AG09309 (cell line): ENCODE results near the gene FARS2.
"Not testable (repeated sequence)": the region's sequence is repeated elsewhere in the genome, so short reads cannot be mapped to it uniquely, and the experiment has no call there.

ENCODE experiments used
- DNase-seq: peaks from one replicate; pipeline ENCODE4 v3.0.0-alpha.2; 2010; ENCODE audit warnings: low read depth
- H3K4me3 ChIP-seq: 2 replicates; pipeline ENCODE4 v1.5.1; 2011; ENCODE audit warnings: mild to moderate bottlenecking, low read depth, low read length, moderate library complexity; ENCODE audit not compliant: control insufficient read depth
- TF ChIP-seq, protein P1 (sequence below): IDR thresholded peaks from 2 replicates; pipeline ENCODE4 v1.5.1; 2011; ENCODE audit warnings: mild to moderate bottlenecking, low read depth, low read length, inconsistent platforms; ENCODE audit not compliant: insufficient read depth, control insufficient read depth; ENCODE audit errors: missing control alignments

Gene FARS2

DNA sequence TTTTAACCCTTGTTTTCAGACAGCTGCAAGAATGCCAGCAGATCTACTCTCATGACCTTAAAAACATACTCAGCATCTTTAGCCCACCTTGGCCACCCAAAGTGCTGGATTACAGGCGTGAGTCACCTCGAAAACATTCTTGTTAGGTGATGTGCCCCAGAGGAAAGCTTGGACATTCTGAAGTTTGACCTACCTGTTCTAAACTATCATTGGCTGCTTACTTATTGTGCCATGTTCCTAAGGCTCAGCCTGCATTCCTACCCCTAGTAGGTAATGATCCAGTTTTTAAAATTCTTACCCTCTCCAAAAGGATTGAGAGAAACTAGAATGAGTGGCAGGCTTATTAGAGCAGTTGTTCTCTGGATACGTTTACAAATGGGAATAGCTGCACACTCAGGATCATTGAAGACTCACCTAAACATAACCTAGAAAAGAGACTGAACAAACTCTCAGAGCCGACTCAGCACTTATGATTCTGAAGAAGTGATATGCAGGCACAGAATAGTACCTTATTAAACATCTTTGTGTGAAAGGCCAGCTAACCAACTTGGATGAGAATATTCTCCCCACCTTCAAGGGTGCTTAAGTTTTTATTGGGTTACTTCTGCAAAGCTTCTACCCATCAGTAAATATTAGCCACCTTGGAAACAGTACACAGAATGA is 383.3 kb downstream of the FARS2 start:
- DNase-seq: no peak
- TF ChIP-seq, protein P1, sequence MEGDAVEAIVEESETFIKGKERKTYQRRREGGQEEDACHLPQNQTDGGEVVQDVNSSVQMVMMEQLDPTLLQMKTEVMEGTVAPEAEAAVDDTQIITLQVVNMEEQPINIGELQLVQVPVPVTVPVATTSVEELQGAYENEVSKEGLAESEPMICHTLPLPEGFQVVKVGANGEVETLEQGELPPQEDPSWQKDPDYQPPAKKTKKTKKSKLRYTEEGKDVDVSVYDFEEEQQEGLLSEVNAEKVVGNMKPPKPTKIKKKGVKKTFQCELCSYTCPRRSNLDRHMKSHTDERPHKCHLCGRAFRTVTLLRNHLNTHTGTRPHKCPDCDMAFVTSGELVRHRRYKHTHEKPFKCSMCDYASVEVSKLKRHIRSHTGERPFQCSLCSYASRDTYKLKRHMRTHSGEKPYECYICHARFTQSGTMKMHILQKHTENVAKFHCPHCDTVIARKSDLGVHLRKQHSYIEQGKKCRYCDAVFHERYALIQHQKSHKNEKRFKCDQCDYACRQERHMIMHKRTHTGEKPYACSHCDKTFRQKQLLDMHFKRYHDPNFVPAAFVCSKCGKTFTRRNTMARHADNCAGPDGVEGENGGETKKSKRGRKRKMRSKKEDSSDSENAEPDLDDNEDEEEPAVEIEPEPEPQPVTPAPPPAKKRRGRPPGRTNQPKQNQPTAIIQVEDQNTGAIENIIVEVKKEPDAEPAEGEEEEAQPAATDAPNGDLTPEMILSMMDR: no peak
- H3K4me3 ChIP-seq: no peak overlapping the region

DNA sequence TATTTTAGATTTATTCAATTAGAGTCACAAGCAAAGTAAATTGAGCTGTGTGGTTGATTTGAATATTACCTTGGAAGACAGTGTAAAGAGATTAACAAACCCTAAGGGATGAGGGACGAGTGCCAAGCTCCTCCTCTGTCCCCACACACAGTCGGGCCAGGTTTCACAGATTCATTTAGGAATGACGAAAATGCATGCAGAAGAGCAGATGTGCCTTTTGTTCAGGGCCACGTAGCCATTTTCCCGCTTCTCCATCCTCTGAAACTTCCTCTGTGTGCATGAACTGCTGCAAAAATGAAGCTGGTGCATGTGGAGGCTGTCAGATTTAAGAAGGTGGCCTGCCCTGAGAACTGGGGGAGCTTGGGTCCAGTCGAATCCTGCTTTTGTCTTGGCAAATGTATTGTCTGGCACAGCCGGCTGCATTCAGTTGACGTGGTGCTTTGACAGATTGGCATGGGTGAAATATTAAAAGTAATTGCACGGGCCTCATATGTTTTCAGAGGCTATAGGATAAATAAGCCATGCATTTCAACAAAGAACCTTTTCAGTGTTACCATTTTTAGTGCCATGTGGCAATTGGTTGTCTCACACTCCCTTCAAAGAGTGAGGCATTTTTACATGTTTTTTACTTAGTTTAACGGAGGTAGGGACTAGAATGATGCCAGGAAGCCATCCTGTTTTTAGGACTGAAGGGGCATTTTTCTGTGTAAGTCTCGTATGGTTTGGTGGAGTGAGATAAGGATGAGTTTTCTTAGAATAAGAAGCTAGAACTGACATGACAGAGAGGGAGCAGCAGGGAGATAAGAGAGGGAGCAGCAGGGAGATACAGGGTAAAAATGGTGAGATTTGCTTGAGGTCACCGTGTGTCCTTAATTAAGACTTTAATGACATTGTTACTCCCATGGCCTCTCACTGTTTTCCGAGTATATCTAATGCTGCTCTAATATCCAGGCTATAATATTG is 384.3 kb downstream of the FARS2 start:
- DNase-seq: no peak
- TF ChIP-seq, protein P1: no peak

DNA sequence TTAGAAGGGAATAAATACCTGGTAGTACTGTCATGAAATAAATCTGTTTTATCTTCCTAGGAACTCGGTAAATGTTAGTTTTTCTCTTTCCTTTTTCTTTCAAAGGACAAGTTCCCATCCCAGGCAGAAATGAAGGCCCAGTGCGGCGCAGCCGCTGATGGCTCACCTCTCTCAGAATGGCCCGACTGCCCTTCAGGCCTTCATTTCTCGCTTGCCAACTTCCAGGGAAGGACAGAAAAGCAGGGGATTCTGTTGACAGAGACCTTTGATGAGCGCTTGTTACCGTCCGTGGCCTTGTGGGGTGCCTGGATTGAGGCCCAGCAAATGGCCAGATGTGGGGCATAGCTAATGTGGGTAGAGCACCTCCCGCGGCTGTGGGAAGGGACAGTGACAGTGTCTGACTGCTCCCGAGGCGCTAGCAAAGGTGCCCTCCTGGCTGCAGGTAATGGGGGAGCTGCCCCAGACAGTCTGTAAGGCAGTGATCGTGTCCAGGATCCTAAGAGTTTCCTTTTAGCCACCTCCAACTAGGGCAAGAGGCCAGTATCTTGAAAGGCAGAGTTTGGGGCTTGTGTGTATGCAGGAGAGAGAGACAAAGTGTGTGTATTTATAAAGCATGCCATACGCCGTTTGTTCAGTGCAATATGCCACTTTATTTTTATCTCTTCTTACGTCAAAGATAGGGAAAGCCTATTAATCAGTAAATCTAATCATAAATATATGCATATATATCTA is 391.3 kb downstream of the FARS2 start:
- TF ChIP-seq, protein P1: no peak
- no peak overlapping the region for H3K4me3 ChIP-seq
- no peak for DNase-seq

More for the DNA sequence above, 384.3 kb downstream of the FARS2 start:
- no peak overlapping the region for H3K4me3 ChIP-seq

DNA sequence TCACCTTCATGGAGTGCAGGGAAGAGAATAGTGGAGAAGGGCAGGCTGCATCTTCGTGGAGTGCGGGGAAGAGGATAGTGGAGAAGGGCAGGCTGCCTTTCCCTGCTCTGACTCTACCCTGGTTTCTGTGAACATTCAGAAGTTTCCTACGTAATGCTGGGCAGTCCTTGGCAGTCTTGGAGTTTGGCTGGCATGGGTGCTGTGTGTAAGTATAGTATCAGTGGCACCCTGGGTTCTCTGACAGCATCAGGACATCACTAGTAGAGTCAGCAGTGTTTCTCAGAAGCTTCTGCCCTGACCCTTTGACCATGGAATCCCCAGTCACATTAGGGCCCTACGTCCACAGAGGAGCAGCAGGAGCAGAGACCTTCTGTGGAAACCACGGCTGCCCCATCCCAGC is 392.5 kb downstream of the FARS2 start:
- no peak overlapping the region for H3K4me3 ChIP-seq
- TF ChIP-seq, protein P1: no peak

DNA sequence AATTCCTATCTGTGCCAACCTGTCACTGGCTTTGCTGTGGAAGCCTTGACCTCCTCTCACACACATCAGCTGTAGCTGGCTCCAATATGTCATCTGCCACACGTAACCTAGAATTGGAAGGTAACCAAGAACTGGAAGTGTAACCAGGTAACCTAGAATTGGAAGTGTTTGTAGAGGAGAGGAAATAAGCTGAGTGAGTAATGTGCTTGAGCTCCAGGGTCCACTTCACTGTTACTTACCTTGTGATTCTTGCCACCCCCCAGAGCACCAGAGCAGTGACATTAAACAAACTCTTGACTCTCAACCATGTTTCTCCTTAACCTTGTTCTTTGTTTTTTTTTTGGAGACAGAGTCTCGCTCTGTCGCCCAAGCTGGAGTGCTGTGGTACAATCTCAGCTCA is 394.9 kb downstream of the FARS2 start:
- TF ChIP-seq, protein P1: no peak
- DNase-seq: no peak
- H3K4me3 ChIP-seq: no peak overlapping the region

More for the DNA sequence above, 392.5 kb downstream of the FARS2 start:
- no peak for DNase-seq

DNA sequence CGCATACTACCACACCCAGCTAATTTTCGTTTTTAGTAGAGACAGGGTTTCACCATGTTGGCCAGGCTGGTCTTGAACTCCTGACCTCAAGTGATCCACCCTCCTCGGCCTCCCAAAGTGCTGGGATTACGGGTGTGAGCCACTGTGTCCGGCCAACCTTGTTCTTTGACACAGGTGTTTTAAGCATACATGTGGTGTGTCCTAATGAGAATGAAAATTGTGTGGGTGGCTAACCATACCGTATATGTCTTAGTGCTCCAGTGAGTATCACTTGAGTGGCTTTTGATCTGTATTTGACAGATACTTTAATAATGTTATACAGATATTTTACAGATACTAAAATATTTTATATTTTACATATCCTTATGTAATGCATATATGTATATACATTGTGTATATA is 395.4 kb downstream of the FARS2 start:
- H3K4me3 ChIP-seq, DNase-seq: not testable (repeated sequence)
